HEK293 (cell line): Measurements from ENCODE around the gene TMIGD1.

Source experiments
- CTCF ChIA-PET: fragments of 350-600 bp; formaldehyde crosslinking; extraction: SDS; loops from one replicate; lab custom pipeline; 2021; ENCODE audit warnings: antibody characterized with exemption; lab: Yijun Ruan, JAX
- POLR2A ChIA-PET: fragments of 300-600 bp; formaldehyde crosslinking; extraction: SDS; loops from one replicate; lab custom pipeline; 2020; ENCODE audit warnings: antibody characterized with exemption, inconsistent platforms; lab: Yijun Ruan, JAX
- H3K27ac ChIP-seq: fragments of 200-500 bp; sonication (Bioruptor generic); 2 replicates; pipeline ENCODE4 v1.5.1; 2014; ENCODE audit warnings: low read depth, low read length, control low read depth, inconsistent platforms; ENCODE audit errors: extremely low read depth
- H3K36me3 ChIP-seq, 2 experiments: fragments of 200-500 bp in 1 of 2; sonication (Bioruptor generic) in 1 of 2; 1 replicate in 1 of 2; 2 replicates in 1 of 2; pipeline ENCODE4 v1.5.1; 2014 to 2017; ENCODE audit warnings: inconsistent platforms in 2 of 2, low read length in 2 of 2; ENCODE audit not compliant: control insufficient read depth in 2 of 2, insufficient read depth in 1 of 2
- H3K4me1 ChIP-seq: fragments of 200-500 bp; sonication (Bioruptor generic); 2 replicates; pipeline ENCODE4 v1.5.1; 2014; ENCODE audit warnings: mild to moderate bottlenecking, low read length, inconsistent platforms; ENCODE audit not compliant: control insufficient read depth, insufficient read depth
- H3K4me3 ChIP-seq: 2 replicates; pipeline ENCODE4 v1.5.1; 2011; ENCODE audit warnings: low read depth, mild to moderate bottlenecking, control low read depth, low read length, moderate library complexity
- H3K9me3 ChIP-seq: fragments of 200-500 bp; sonication (Bioruptor generic); 2 replicates; pipeline ENCODE4 v1.5.1; 2014; ENCODE audit warnings: low read depth, low read length, inconsistent platforms; ENCODE audit not compliant: control insufficient read depth, insufficient read depth
- CTCF ChIP-seq: fragments of 450-650 bp; formaldehyde crosslinking; IDR thresholded peaks from 2 replicates; pipeline ENCODE4 v1.5.1; 2016; ENCODE audit warnings: missing biosample characterization, missing genetic modification characterization
- EGR2 ChIP-seq: fragments of 450-650 bp; formaldehyde crosslinking; IDR thresholded peaks from 2 replicates; pipeline ENCODE4 v1.5.1; 2016; ENCODE audit warnings: low read depth, missing biosample characterization, missing genetic modification characterization
- HOXD13 ChIP-seq: sonication (generic); formaldehyde crosslinking; IDR thresholded peaks from 2 replicates; pipeline ENCODE4 v1.8.0; 2022; ENCODE audit warnings: missing genetic modification reagents, borderline replicate concordance
- KLF17 ChIP-seq: fragments of 450-650 bp; formaldehyde crosslinking; IDR thresholded peaks from 2 replicates; pipeline ENCODE4 v1.5.1; 2016; ENCODE audit warnings: missing biosample characterization, missing genetic modification characterization
- MYNN ChIP-seq: fragments of 450-650 bp; formaldehyde crosslinking; IDR thresholded peaks from 2 replicates; pipeline ENCODE4 v1.5.1; 2016; ENCODE audit warnings: missing biosample characterization, missing genetic modification characterization, borderline replicate concordance
- MZF1 ChIP-seq: fragments of 450-650 bp; formaldehyde crosslinking; IDR thresholded peaks from 2 replicates; pipeline ENCODE4 v1.5.1; 2017; ENCODE audit warnings: missing biosample characterization, missing genetic modification characterization, borderline replicate concordance
- PATZ1 ChIP-seq: fragments of 450-650 bp; formaldehyde crosslinking; IDR thresholded peaks from 2 replicates; pipeline ENCODE4 v1.5.1; 2016; ENCODE audit warnings: missing biosample characterization, missing genetic modification characterization
- PRDM10 ChIP-seq: fragments of 450-650 bp; formaldehyde crosslinking; IDR thresholded peaks from 2 replicates; pipeline ENCODE4 v1.5.1; 2016; ENCODE audit warnings: missing biosample characterization, missing genetic modification characterization
- SETDB1 ChIP-seq: IDR thresholded peaks from one replicate; pipeline ENCODE4 v1.6.1; 2017; ENCODE audit warnings: mild to moderate bottlenecking, low read length, moderate library complexity, mixed read lengths; ENCODE audit not compliant: insufficient read length
- TCF7L2 ChIP-seq: IDR thresholded peaks from 2 replicates; pipeline ENCODE4 v1.6.1; 2011; ENCODE audit warnings: low read depth, mild to moderate bottlenecking, inconsistent platforms, low read length, moderate library complexity, borderline replicate concordance
- TRIM28 ChIP-seq: IDR thresholded peaks from 2 replicates; pipeline ENCODE4 v1.6.1; 2011; ENCODE audit warnings: low read length, control low read depth, borderline replicate concordance
- ZBTB6 ChIP-seq: fragments of 450-650 bp; formaldehyde crosslinking; IDR thresholded peaks from 2 replicates; pipeline ENCODE4 v1.5.1; 2017; ENCODE audit warnings: missing biosample characterization, missing genetic modification characterization
- ZFHX2 ChIP-seq: fragments of 450-650 bp; formaldehyde crosslinking; conservative IDR thresholded peaks from 2 replicates; pipeline ENCODE4 v1.5.1; 2016; ENCODE audit warnings: missing biosample characterization, missing genetic modification characterization
- ZNF146 ChIP-seq: fragments of 450-650 bp; formaldehyde crosslinking; IDR thresholded peaks from 2 replicates; pipeline ENCODE4 v1.5.1; 2016; ENCODE audit warnings: missing biosample characterization, missing genetic modification characterization
- ZNF24 ChIP-seq: fragments of 450-650 bp; formaldehyde crosslinking; IDR thresholded peaks from 2 replicates; pipeline ENCODE4 v1.5.1; 2016; ENCODE audit warnings: missing biosample characterization, missing genetic modification characterization
- ZNF324 ChIP-seq: fragments of 450-650 bp; formaldehyde crosslinking; IDR thresholded peaks from 2 replicates; pipeline ENCODE4 v1.5.1; 2016; ENCODE audit warnings: missing biosample characterization, missing genetic modification characterization
- ZNF501 ChIP-seq: fragments of 450-650 bp; formaldehyde crosslinking; IDR thresholded peaks from 2 replicates; pipeline ENCODE4 v1.5.1; 2016; ENCODE audit warnings: missing biosample characterization, missing genetic modification characterization
- ZNF658 ChIP-seq: fragments of 450-650 bp; formaldehyde crosslinking; IDR thresholded peaks from 2 replicates; pipeline ENCODE4; 2016; ENCODE audit warnings: missing biosample characterization, missing genetic modification characterization
- ZNF677 ChIP-seq: fragments of 450-650 bp; IDR thresholded peaks from 2 replicates; pipeline ENCODE4 v1.5.0; 2018; ENCODE audit warnings: missing biosample characterization, mild to moderate bottlenecking, missing genetic modification characterization, moderate library complexity
- ZNF843 ChIP-seq: fragments of 450-650 bp; formaldehyde crosslinking; IDR thresholded peaks from 2 replicates; pipeline ENCODE4 v1.5.1; 2016; ENCODE audit warnings: missing biosample characterization, missing genetic modification characterization

The TMIGD1 gene

GRCh38 chr17:30363715-30364202, 29.9 kb upstream of the TMIGD1 start:
- TF ChIP-seq TCF7L2 (no peak), ZFHX2 (0 out of 2 replicates have a peak, but pooled peaks have one; percentile 16), EGR2 (tag by site-specific recombination) (peak; percentile 23; the same call in 1 of the 2 replicates)
- ChIA-PET CTCF (interaction anchor here (0.7 to 1.0 kb wide), 2 partner anchors 23 to 258 kb away, joined by 4 to 9 read pairs; no protein-coding TSS in a partner anchor), POLR2A (no interaction called here)
- Histone ChIP-seq H3K4me3 (no peak overlapping the region), H3K36me3 (no peaks in the 10 kb centered on the region), H3K4me1 (no peaks in the 10 kb centered on the region; the same call in 1 of the 2 replicates), H3K27ac (no peak overlapping the region), H3K9me3 (no peaks in the 10 kb centered on the region)

- Histone ChIP-seq H3K36me3 (no peaks in the 10 kb centered on the region), H3K9me3 (no peaks in the 10 kb centered on the region), H3K27ac (no peak overlapping the region), H3K4me3 (no peak overlapping the region), H3K4me1 (no peaks in the 10 kb centered on the region; the same call in 1 of the 2 replicates)
- TF ChIP-seq ZNF24 (tag by site-specific recombination), result no peak
- TF ChIP-seq SETDB1, result peak; percentile 51
- peak; percentile 24; the same call in 1 of the 2 replicates for TF ChIP-seq TRIM28
- no peak for TF ChIP-seq ZNF324
- ChIA-PET POLR2A (interaction anchor here (0.6 kb wide), 1 partner anchor 9 kb away, joined by 3 read pairs; no protein-coding TSS in a partner anchor), CTCF (interaction anchor here (0.6 to 1.3 kb wide), 2 partner anchors 21 to 877 kb away, joined by 3 to 6 read pairs; no protein-coding TSS in a partner anchor)
Observed at GRCh38 chr17:30361766-30362279, 28.0 kb upstream of the TMIGD1 start.

GRCh38 chr17:30360086-30360808, 26.4 kb upstream of the TMIGD1 start:
- no peaks in the 10 kb centered on the region for H3K36me3 ChIP-seq
- ChIA-PET CTCF (no interaction called here), POLR2A (no interaction called here)
- H3K4me1 ChIP-seq, result no peaks in the 10 kb centered on the region; the same call in 1 of the 2 replicates
- H3K9me3 ChIP-seq, result no peaks in the 10 kb centered on the region
- H3K27ac ChIP-seq, result no peak overlapping the region
- H3K4me3 ChIP-seq, result no peak overlapping the region
- TF ChIP-seq ZNF146 (tag by site-specific recombination) (no peak), ZBTB6 (tag by site-specific recombination) (no peak), HOXD13 (CRISPR knock-in tag) (no peak), ZNF677 (tag by site-specific recombination) (no peak), MYNN (no peak), PATZ1 (tag by site-specific recombination) (no peak), MZF1 (tag by site-specific recombination) (no peak), PRDM10 (tag by site-specific recombination) (no peak), KLF17 (tag by site-specific recombination) (no peak), ZNF658 (tag by site-specific recombination) (no peak), ZNF843 (tag by site-specific recombination) (no peak), CTCF (tag by site-specific recombination) (no peak), ZNF501 (tag by site-specific recombination) (no peak)
